H1 (cell line): Measurements from ENCODE around the gene ENAH. TPM values are rescaled to one million over a fixed set of nuclear protein-coding genes. Genes with fewer than 3 reads are reported as not detected.

Experiments used
- CTCF ChIA-PET: fragments of 300-600 bp; sonication (Branson Sonifier 250); formaldehyde crosslinking; loops from one replicate; lab custom pipeline; 2021; ENCODE audit not compliant: partially characterized antibody; lab: Charles Lee
- POLR2A ChIA-PET: fragments of 300-600 bp; sonication (Branson Sonifier 250); formaldehyde crosslinking; loops from one replicate; lab custom pipeline; 2021; ENCODE audit warnings: inconsistent platforms; ENCODE audit not compliant: partially characterized antibody; lab: Charles Lee
- DNase-seq, 2 experiments: peaks; one replicate each; pipeline versions ENCODE4 v3.0.0 to v3.0.0-alpha.2; 2010 to 2022; ENCODE audit warnings: low spot score in 2 of 2, low read depth in 1 of 2, mixed read lengths in 1 of 2
- FAIRE-seq: peaks from 2 replicates; lab custom pipeline; 2011; peaks lifted over from hg19 to GRCh38; lab: Jason Lieb, UNC
- H2AFZ ChIP-seq: 2 replicates; pipeline ENCODE4 v1.8.1; 2012; ENCODE audit warnings: low read length, inconsistent platforms
- H2AK5ac ChIP-seq: 2 replicates; pipeline ENCODE4 v1.6.1; 2013; ENCODE audit warnings: low read depth, low read length
- H2BK120ac ChIP-seq: replicated peaks from 2 replicates; pipeline ENCODE3; 2013; ENCODE audit warnings: low read depth, low read length, inconsistent platforms
- H2BK12ac ChIP-seq: 2 replicates; pipeline ENCODE4 v1.6.1; 2013; ENCODE audit warnings: low read depth, low read length
- H2BK15ac ChIP-seq: 2 replicates; pipeline ENCODE4 v1.6.1; 2013; ENCODE audit warnings: low read length
- H2BK20ac ChIP-seq: 2 replicates; pipeline ENCODE4 v1.6.1; 2013; ENCODE audit warnings: low read length
- H2BK5ac ChIP-seq: 2 replicates; pipeline ENCODE4 v1.6.1; 2013; ENCODE audit warnings: low read depth, low read length
- H3K14ac ChIP-seq: 2 replicates; pipeline ENCODE4 v1.6.1; 2013; ENCODE audit warnings: inconsistent platforms; ENCODE audit not compliant: insufficient read length
- H3K18ac ChIP-seq: 2 replicates; pipeline ENCODE4 v1.6.1; 2013; ENCODE audit warnings: low read length; ENCODE audit errors: extremely low read depth
- H3K23ac ChIP-seq: 2 replicates; pipeline ENCODE4 v1.6.1; 2013; ENCODE audit warnings: inconsistent platforms; ENCODE audit not compliant: insufficient read length
- H3K23me2 ChIP-seq: 2 replicates; pipeline ENCODE4 v1.6.1; 2013; ENCODE audit warnings: low read depth, low read length
- H3K27ac ChIP-seq: 2 replicates; pipeline ENCODE4 v1.6.1; 2011; ENCODE audit warnings: low read depth, low read length, inconsistent platforms
- H3K27me3 ChIP-seq, 4 experiments: replicated peaks in 1 of 4; 1 replicate in 1 of 4; 2 replicates in 3 of 4; pipeline versions ENCODE4 v1.6.1 to v1.8.1; 2011 to 2013; ENCODE audit warnings: low read length in 3 of 4, mild to moderate bottlenecking in 3 of 4, inconsistent platforms in 2 of 4, mixed read lengths in 2 of 4, moderate library complexity in 1 of 4; ENCODE audit not compliant: control insufficient read depth in 3 of 4, insufficient read depth in 3 of 4; ENCODE audit errors: extremely low read depth in 1 of 4
- H3K36me3 ChIP-seq, 4 experiments: 2 replicates each; pipeline versions ENCODE4 v1.6.1 to v1.8.1; 2011 to 2013; ENCODE audit warnings: mild to moderate bottlenecking in 4 of 4, low read length in 3 of 4, moderate library complexity in 2 of 4, control low read depth in 1 of 4, inconsistent platforms in 1 of 4; ENCODE audit not compliant: insufficient read depth in 4 of 4, control insufficient read depth in 2 of 4
- H3K4ac ChIP-seq: replicated peaks from 2 replicates; pipeline ENCODE3; 2013; ENCODE audit warnings: low read length, low read depth, mixed read lengths, inconsistent platforms; ENCODE audit not compliant: insufficient read length
- H3K4me1 ChIP-seq, 4 experiments: replicated peaks in 1 of 4; 1 replicate in 1 of 4; 2 replicates in 3 of 4; pipeline versions ENCODE4 v1.6.1 to v1.8.1; 2011 to 2013; ENCODE audit warnings: low read length in 3 of 4, inconsistent platforms in 2 of 4, mixed read lengths in 1 of 4; ENCODE audit not compliant: insufficient read depth in 4 of 4, control insufficient read depth in 3 of 4
- H3K4me2 ChIP-seq, 2 experiments: 2 replicates each; pipeline versions ENCODE4 v1.6.1 to v1.8.1; 2011 to 2013; ENCODE audit warnings: low read depth in 2 of 2, low read length in 2 of 2, control low read depth in 1 of 2, inconsistent platforms in 1 of 2, mild to moderate bottlenecking in 1 of 2; ENCODE audit not compliant: insufficient read depth in 1 of 2
- H3K4me3 ChIP-seq, 4 experiments: fragments of 200-600, 300-600 bp in 1 of 4; sonication (generic), shearing (Covaris generic), sonication (Bioruptor Twin) in 1 of 4; 2 replicates each; pipeline versions ENCODE4 v1.5.1 to v1.8.1; 2011 to 2016; ENCODE audit warnings: low read length in 4 of 4, low read depth in 3 of 4, control low read depth in 2 of 4, inconsistent platforms in 2 of 4, mild to moderate bottlenecking in 2 of 4, mixed read lengths in 1 of 4, moderate library complexity in 1 of 4; ENCODE audit not compliant: insufficient read depth in 2 of 4; ENCODE audit errors: extremely low read depth in 1 of 4
- H3K56ac ChIP-seq: replicated peaks from 2 replicates; pipeline ENCODE3; 2013; ENCODE audit warnings: low read depth, mild to moderate bottlenecking, mixed read lengths, low read length, inconsistent platforms; ENCODE audit not compliant: insufficient read length
- H3K79me1 ChIP-seq: 2 replicates; pipeline ENCODE4 v1.6.1; 2013; ENCODE audit warnings: low read depth, low read length, control low read depth
- H3K79me2 ChIP-seq, 2 experiments: 2 replicates each; pipeline versions ENCODE4 v1.6.1 to v1.8.1; 2012 to 2013; ENCODE audit warnings: low read length in 2 of 2, mild to moderate bottlenecking in 2 of 2, inconsistent platforms in 1 of 2; ENCODE audit not compliant: insufficient read depth in 2 of 2, control insufficient read depth in 1 of 2
- H3K9ac ChIP-seq, 4 experiments: replicated peaks in 1 of 4; 1 replicate in 1 of 4; 2 replicates in 3 of 4; pipeline versions ENCODE4 v1.6.1 to v1.8.1; 2011 to 2013; ENCODE audit warnings: low read depth in 3 of 4, low read length in 3 of 4, control low read depth in 2 of 4, mild to moderate bottlenecking in 2 of 4, moderate library complexity in 2 of 4, inconsistent platforms in 1 of 4; ENCODE audit errors: extremely low read depth in 1 of 4
- H3K9me3 ChIP-seq, 2 experiments: 2 replicates each; pipeline versions ENCODE4 v1.6.1 to v1.8.1; 2012 to 2013; ENCODE audit warnings: mild to moderate bottlenecking in 2 of 2, moderate library complexity in 2 of 2, control low read depth in 1 of 2, inconsistent platforms in 1 of 2, low read depth in 1 of 2, low read length in 1 of 2, mixed read lengths in 1 of 2; ENCODE audit not compliant: insufficient read depth in 2 of 2
- H4K20me1 ChIP-seq, 2 experiments: replicated peaks in 1 of 2; 2 replicates each; pipeline versions ENCODE3 to v1.8.1; 2011 to 2013; ENCODE audit warnings: inconsistent platforms in 2 of 2, low read length in 2 of 2, mild to moderate bottlenecking in 1 of 2; ENCODE audit not compliant: insufficient read depth in 2 of 2, control insufficient read depth in 1 of 2
- H4K5ac ChIP-seq: 2 replicates; pipeline ENCODE4 v1.6.1; 2013; ENCODE audit warnings: low read length, low read depth, mixed read lengths, inconsistent platforms; ENCODE audit not compliant: insufficient read length
- H4K8ac ChIP-seq: 2 replicates; pipeline ENCODE4 v1.8.0; 2013; ENCODE audit warnings: mild to moderate bottlenecking, moderate library complexity, low read length, inconsistent platforms; ENCODE audit not compliant: insufficient read depth; ENCODE audit errors: extremely low read depth
- H4K91ac ChIP-seq: replicated peaks from 2 replicates; pipeline ENCODE3; 2013; ENCODE audit warnings: low read length, mixed read lengths, inconsistent platforms; ENCODE audit not compliant: insufficient read length
- CEBPB ChIP-seq: IDR thresholded peaks from 2 replicates; pipeline ENCODE4 v1.6.1; 2012; ENCODE audit warnings: low read depth, low read length
- POLR2A ChIP-seq, 2 experiments: IDR thresholded peaks; 1 replicate in 1 of 2; 2 replicates in 1 of 2; pipeline ENCODE4 v1.6.1; 2011; ENCODE audit warnings: low read depth in 2 of 2, low read length in 2 of 2, mild to moderate bottlenecking in 2 of 2; ENCODE audit errors: control extremely low read depth in 1 of 2
- WGBS, 2 experiments: shearing (Covaris generic) in 1 of 2; methylation state at CpG; one replicate each; pipeline versions ENCODE4 v1.1.6 to v1.1.7; 2013 to 2015; ENCODE audit warnings: low lambda C conversion rate in 2 of 2, mixed read lengths in 2 of 2, inconsistent platforms in 1 of 2, low coverage in 1 of 2, missing lambda C conversion rate in 1 of 2; ENCODE audit not compliant: insufficient replicate concordance in 2 of 2, insufficient coverage in 1 of 2, insufficient read length in 1 of 2; ENCODE audit errors: extremely low coverage in 1 of 2, missing lambda C conversion rate in 1 of 2; 5-methylcytosine and 5-hydroxymethylcytosine counted together
- polyA plus RNA-seq, 7 experiments: library from polyadenylated mRNA; depleted of rRNA in 3 of 7; stranded (reverse) in 5 of 7; unstranded in 2 of 7; fragments of >200 nt in 5 of 7; fragments of 200-250 nt in 2 of 7; gene quantifications; 1 replicate in 5 of 7; 2 replicates in 1 of 7; 4 replicates in 1 of 7; pipeline versions ENCODE4 v1.2.1 to v1.2.3, GENCODE V29; 2011 to 2013; ENCODE audit warnings: missing spikeins in 2 of 7, mixed read lengths in 2 of 7
- total RNA-seq: library from RNA; stranded (reverse); fragmentation: NEBNext Ultra II Directional; extraction: Animal tissue kit (Norgen Biotek cat#: 25700); gene quantifications from 2 replicates; pipeline ENCODE4 v1.2.1, GENCODE V29; 2021

Gene ENAH
- total and polyA plus RNA-seq, 2 of the 8 experiments (the other 6 are each of a cell fraction or from before 2014, with no cell fraction given) = 39.1 to 335 TPM

DNA sequence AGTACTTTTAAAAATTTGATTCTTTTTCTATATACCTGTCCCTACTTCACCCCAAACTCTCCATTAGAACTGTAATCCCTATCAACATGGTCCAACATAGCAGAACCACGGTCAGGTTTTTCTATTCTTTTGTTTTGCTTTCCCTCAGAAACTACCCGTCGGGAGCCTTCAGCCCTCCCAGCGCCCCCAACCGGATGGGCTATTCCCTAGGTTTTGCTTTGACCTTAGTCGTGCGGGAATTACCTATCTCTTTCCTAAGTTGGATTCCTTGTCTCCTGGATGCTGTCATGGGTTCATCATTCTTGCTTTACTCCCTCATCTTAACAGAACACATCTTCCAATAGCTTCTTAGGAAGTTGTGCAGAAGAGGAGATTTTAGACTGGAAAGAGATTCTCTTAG lies 127.5 kb downstream of the ENAH start:
- CTCF ChIA-PET = interaction anchor here (0.8 to 1.4 kb wide), 4 partner anchors 17 to 130 kb away, joined by 3 to 8 read pairs (median 3); no protein-coding TSS in a partner anchor
- Histone ChIP-seq H3K27ac (no peak overlapping the region), H3K23ac (no peak overlapping the region), H3K36me3 (peaks cover 0 to 18% (median 5%) of the 10 kb centered on the region in 4 experiments; a peak in 3 of 8 replicates), H3K79me2 (peaks cover 0 to 66% of the 10 kb centered on the region in 2 experiments; a peak in 3 of 4 replicates), H2BK12ac (no peak overlapping the region), H4K91ac (no peak overlapping the region), H2BK5ac (no peak overlapping the region), H4K8ac (no peak overlapping the region), H3K23me2 (no peaks in the 10 kb centered on the region), H2AK5ac (no peak overlapping the region), H3K56ac (no peak overlapping the region), H3K27me3 (no peaks in the 10 kb centered on the region), H2BK15ac (no peak overlapping the region), H3K4me2 (no peak overlapping the region), H3K4ac (no peak overlapping the region), H3K9ac (no peak overlapping the region), H3K9me3 (no peaks in the 10 kb centered on the region), H3K18ac (no peak overlapping the region), H3K79me1 (peaks cover 5% of the 10 kb centered on the region; the same call in 1 of the 2 replicates), H2AFZ (no peak overlapping the region), H3K4me1 (peaks cover 2 to 8% (median 8%) of the 10 kb centered on the region in 4 experiments; a peak in 6 of 7 replicates), H2BK20ac (no peak overlapping the region), H4K20me1 (peaks cover 4 to 8% of the 10 kb centered on the region in 2 experiments), H4K5ac (no peak overlapping the region), H3K14ac (no peak overlapping the region), H3K4me3 (no peak overlapping the region), H2BK120ac (no peak overlapping the region)
- 73% methylated on average over 7 of the region's 7 CpGs; no CpG with 5 or more reads in 1 of the 2 experiments for WGBS, 2 experiments
- TF ChIP-seq POLR2A (IDR thresholded peaks at IDR 0.05; ENCODE audit: control extremely low read depth in 1 of 2, low read depth in 2 of 2, low read length in 2 of 2) (0 out of 3 replicates have a peak, but pooled peaks of 1 of the 2 experiments have one; percentile 25), CEBPB (no peak)
- FAIRE-seq (no peak), DNase-seq (peak in 1 of 2 experiments; percentile 59)
- POLR2A ChIA-PET = interaction anchor here (0.9 to 1.3 kb wide), 3 partner anchors 14 to 127 kb away, joined by 3 read pairs; partner anchors contain the start of gene ENAH
